Right renal pelvis (tissue), 4 donors: Measurements from ENCODE around the gene MPEG1. TPM values are rescaled to one million over a fixed set of nuclear protein-coding genes. Genes with fewer than 3 reads are reported as not detected.
A peak's percentile ranks its signal among the peaks of the same experiment; 100 is the strongest.

Experiments used
- DNase-seq, 4 donors: peaks; one replicate each; pipeline ENCODE4 v3.0.0-alpha.2; 2013; ENCODE audit warnings: low read depth in 4 of 4, low spot score in 3 of 4, missing footprints in 1 of 4
- polyA plus RNA-seq, 4 donors: library from polyadenylated mRNA; unstranded; fragments of 120-200 nt; gene quantifications; one replicate each; pipeline ENCODE4 v1.2.1, GENCODE V29; 2013; ENCODE audit not compliant: insufficient read length in 4 of 4

Gene MPEG1
- polyA plus RNA-seq, 4 donors, result 6.9 to 11.1 (median 9.3) TPM

GRCh38 chr11:59172345-59173079 is 40.2 kb downstream of the MPEG1 start:
- DNase-seq, result no peak

- DNase-seq, result peak; percentile 84 to 87 (median 84)
Observed at GRCh38 chr11:59171508-59172322, 41.0 kb downstream of the MPEG1 start, which contains the start of gene DTX4. TSS of gene DTX4 (plus strand) at chr11:59172132. CDS start at chr11:59172596, 464 bp downstream.

GRCh38 chr11:59164028-59164427 is 48.7 kb downstream of the MPEG1 start:
- no peak for DNase-seq

Other genes with a start within 250 kb of the MPEG1 start
- gene GLYATL1B, start 126.6 kb downstream of the MPEG1 start, polyA plus RNA-seq, result not detected
- gene FAM111B, start 105.7 kb downstream of the MPEG1 start, polyA plus RNA-seq, result 10 to 100 TPM; 11.1 to 15.6 (median 13.4) TPM
- 10 to 100 TPM; 46.5 to 68.0 (median 56.0) TPM for gene FAM111A, start 70.1 kb downstream of the MPEG1 start, polyA plus RNA-seq
- gene DTX4, start 40.8 kb downstream of the MPEG1 start, polyA plus RNA-seq, result 10 to 100 TPM; 42.0 to 52.5 (median 45.3) TPM
- not detected for gene OR5AN1, start 146.0 kb upstream of the MPEG1 start, polyA plus RNA-seq
- under 1 TPM in 2 of 4 donors, not detected in 2; 0.01 to 0.03 TPM for gene OR5A2, start 213.5 kb upstream of the MPEG1 start, polyA plus RNA-seq
- under 1 TPM in 1 of 4 donors, not detected in 3; 0.01 TPM for gene OR5A1, start 223.5 kb upstream of the MPEG1 start, polyA plus RNA-seq
- not detected for gene OR4D6, start 244.0 kb upstream of the MPEG1 start, polyA plus RNA-seq